Heart left ventricle (tissue), 13 donors: ENCODE measurements around the gene RELL1.

Experiments
- CTCF ChIP-seq, 12 donors: fragments of 200-600 bp; sonication (generic) in 4 of 12; IDR thresholded peaks; one replicate each; pipeline versions ENCODE4 v1.5.0 to v1.8.0; 2018 to 2022; ENCODE audit warnings: antibody characterized with exemption in 12 of 12, mild to moderate bottlenecking in 5 of 12
- POLR2A ChIP-seq, 2 donors: fragments of 450-650 bp; IDR thresholded peaks; one replicate each; pipeline ENCODE4 v1.6.1; 2017; ENCODE audit warnings: antibody characterized with exemption in 2 of 2, mild to moderate bottlenecking in 2 of 2, moderate library complexity in 2 of 2
- donor health status: ischemic (EF 13 %, LVEDD 7.1; RV severe dilation, severe dysfunction).
- donor health status: DM: no; HTN: yes; CAD: no.
- donor health status: DM: no; HTN: no; CAD: no.
- donor health status: ischemic (EF 25% LVEDD 6.9; RV normal size, moderate dysfunction).
- donor health status: ischemic (EF 25% LVEDD 5.7; RV mildly dilated, moderate dysfunction).
- donor health status: ischemic (EF 35%, LVEDD 5.7; RV mildly dilated, moderate dysfunction).
- donor health status: nonischemic (EF 11% LVEDD 7.7; RV severe dilation, severe dysfunction).
- donor health status: DM: yes; HTN: yes; CAD: no.
- donor health status: PGD.
- donor health status: ischemic (EF 29% LVEDD 5.4; RV normal size, mild dysfunction).
- donor health status: nonischemic (EF 23%, LVEDD 6.1; RV moderate dilation, normal function).

DNA sequence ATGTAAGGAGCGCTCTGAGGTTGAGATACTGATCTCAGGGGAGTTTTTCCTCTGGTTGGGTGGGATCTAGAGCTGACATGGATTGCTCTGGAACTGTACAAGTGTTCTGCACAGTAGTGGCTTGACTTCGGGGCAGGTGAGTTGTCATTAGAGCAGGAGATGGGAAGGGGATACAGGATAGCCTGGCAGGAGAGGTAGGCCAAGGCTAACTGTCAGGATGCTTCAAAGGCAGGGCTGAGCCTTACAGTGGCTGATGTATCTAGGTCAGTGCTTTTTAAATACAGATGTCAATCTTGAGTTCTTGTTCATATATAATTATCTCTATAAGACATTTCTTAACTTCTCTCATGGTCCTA, 43.5 kb upstream of the RELL1 start:
- TF ChIP-seq CTCF (IDR thresholded peaks at IDR 0.05) = no peak
- no peak for TF ChIP-seq POLR2A (IDR thresholded peaks at IDR 0.05)
